ENCODE results near the gene DTX1. TPM values are rescaled to one million over a fixed set of nuclear protein-coding genes. Genes with fewer than 3 reads are reported as not detected.

The DTX1 gene
- polyA plus RNA-seq, 3 donors: 3.4 to 109 (median 21.9) TPM

DNA sequence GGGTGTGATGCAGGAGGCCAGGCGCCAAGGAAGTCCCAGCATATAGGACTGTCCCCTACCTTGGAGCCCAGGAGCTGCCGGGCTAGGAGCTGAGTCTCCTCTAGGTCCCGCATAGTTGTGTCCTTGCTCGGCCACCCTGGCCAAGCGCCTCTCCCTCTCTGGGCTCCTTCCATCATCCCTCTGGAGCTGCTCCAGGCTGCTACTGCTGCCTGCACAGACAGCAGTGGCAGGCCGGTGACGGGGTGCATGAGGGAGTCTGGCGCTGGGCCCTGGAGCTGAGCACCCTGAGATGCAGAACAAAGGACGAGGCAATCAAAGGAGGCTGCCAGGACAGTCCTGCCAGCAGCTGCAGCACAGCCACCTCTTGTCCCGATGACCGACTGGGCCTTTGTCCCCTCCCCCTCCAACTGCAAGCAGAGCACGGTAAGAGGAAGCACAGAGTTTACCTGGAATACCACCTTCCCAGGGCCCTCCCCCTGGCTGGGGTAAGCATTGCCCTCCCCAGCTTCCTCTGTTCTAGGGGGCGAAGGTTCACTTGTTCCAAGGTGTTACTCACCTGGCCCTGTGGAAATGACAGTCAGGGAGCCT is 10.4 kb downstream of the DTX1 start:
- H3K27ac ChIP-seq (ENCODE audit: low read depth, low read length): no peak overlapping the region
- WGBS, 3 donors: 51 to 66% (median 61%) methylated on average over 13 of the region's 13 CpGs

DNA sequence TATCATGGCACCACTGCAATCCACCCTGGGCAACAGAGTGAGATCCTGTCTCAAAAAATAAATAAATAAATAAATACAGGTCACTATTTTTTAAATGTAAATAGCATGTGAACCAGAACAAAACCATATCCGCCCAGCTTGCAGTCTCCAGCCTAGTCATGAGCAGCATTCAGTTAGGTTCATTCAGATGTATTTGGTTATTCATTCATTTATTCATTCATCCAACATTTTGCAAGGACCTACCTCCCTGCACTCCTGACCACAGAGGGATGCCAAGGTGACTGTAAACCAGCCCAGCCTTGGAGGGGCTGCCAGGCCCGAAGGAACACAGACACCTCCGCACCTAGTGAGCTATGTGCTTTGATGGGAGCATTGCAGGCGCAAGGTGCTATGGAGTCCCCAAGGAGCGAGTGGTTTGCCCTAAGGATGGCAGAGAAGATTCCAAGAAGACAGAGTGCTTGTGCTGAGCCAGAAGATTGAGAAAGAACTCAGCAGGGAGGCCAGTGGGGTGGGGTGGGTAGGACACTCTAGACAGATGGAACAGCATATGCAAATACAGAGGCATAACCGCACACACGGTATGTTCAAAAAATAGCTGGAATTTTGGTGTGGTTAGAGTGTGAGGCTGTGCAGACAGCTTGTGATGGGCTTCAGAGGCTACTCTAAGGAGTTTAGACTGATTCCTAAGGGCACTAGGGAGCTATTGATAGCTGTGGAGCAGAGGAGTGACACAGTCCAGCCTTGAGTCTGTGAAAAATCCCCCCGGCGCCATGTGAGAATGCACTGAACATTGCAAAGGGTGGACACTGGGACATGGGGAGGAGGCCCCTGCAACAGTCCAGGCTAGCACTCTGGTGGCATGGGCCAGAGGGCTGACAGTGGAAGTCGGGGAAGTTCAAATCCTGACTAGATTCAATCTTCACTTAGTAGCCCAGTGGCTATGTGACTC is 11.7 kb downstream of the DTX1 start:
- no peak overlapping the region for H3K27ac ChIP-seq (ENCODE audit: low read depth, low read length)
- 85 to 88% (median 87%) methylated on average over 10 of the region's 10 CpGs for WGBS, 3 donors

DNA sequence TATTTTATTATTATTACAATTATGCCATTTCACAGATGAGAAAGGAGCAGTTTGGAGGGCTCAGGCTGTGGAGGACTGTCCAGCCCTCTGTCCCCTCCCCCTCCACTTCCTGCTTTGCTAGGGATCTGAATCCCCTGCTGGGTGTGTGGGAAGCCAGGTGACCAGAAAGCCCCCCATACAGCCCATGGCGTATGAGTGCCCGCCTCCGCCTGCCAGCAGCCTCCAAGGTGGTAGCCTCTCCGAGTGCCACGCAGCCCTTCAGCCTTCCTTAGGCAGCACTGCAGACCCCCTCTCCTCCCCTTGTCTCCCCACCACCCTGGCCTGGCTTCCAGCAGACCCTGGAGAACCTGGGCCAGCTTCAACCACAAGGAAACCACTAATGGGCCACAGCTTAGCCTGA is 12.6 kb downstream of the DTX1 start:
- H3K27ac ChIP-seq (ENCODE audit: low read depth, low read length): no peak overlapping the region
- WGBS, 3 donors: 73 to 86% (median 78%) methylated on average over 5 of the region's 5 CpGs

DNA sequence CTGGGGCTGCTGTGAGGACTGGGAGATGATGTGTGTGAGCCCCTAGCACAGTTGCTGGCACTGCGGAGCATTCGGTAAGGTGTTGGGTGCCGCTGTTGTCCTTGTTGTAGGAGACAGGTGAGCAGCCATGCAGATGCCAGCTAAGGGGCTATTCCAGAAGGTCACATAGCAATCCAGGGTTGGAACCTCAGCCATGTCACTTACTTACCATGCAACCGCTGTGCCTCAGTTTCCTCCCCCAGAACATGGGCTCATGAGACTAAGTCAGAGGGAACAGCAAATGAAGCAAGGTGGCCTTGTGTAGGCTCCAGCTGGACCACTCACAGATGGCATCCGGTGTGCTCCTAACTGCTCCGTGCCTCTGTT is 13.2 kb downstream of the DTX1 start:
- 84 to 87% (median 86%) methylated on average over 6 of the region's 6 CpGs for WGBS, 3 donors
- H3K27ac ChIP-seq (ENCODE audit: low read depth, low read length): no peak overlapping the region

DNA sequence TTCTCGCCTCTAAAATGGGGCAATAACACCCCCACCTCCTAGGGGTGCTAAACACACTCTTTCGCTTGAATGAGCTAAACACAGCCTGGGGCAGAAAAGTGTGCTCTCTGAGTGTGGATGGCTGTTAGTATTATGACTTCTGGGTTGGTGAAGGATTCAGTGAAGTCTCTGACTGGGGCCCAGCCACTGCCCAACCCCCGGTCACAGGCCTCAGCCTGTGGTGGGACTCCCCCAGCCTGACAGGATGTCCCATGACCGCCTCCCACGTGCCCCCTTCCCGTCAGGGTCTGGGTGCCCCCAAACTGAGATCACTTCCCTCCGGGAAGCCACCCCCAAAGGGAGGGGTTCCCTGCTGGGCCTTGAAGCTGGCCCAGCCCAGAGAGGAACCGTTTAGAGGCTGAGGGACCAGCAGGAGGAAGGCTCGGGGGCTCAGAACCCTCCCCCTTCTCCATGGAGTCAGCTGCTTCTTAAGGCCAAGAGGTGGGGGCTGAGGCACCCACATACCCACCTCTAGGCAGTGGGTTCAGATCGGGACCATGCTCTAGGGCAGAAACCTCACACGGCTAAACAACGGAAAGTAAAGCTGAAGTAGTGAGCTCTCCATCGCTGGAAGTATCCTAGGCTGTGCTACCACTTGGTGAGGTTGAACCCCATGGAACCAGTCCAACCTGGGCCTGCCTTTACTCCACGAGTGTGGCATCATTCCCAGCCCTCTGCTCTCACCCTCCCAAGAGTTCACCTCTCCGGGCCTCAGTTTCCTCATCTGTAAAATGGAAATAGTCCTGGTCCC is 13.8 kb downstream of the DTX1 start:
- no peak overlapping the region for H3K27ac ChIP-seq (ENCODE audit: low read depth, low read length)

DNA sequence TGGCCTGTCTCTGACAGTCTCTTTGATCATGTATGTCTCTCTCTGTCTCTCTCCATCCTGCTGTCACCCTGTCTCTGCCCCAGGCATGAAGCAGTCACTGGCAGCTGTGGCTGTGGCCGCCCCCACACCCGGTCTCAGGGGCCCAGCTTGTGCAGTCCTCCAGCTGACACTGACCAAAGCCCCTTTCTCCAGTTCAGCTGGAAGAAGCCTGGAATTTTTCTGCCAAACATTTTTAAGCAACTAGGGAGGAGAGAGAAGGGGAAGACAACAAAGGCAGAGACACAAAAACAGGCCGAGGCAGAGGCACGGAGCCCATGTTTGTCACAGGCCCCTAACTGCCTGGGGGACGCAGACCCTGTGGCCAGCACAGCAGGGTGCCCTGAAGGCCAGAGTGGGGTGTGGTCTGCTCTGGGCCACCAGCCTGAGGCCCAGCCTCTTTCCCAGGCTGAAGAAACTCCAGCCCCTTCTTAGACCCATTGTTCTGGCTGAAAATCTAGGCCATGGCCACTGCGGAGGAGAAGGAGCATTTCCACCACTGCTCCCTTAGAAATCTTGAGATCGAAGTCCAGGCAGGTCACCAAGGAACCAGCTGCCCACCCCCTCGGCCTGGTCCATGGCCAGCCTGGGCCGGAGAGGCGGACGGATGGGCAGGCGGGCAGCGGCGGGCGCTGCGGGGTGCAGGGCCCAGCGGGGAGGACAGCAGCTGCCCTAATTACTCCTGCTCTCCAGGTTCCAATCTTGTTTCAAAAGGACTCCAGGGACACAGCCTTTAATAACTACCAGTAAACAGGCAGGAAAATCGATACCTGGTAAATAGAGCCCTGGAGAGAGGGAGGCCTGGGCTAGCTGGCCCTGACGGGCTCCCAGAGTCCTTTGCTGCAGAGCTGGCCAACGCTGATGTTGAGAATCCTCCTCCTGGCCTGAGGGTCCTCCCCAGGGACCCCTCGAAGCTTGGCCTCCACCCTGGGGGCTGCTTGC is 14.9 kb downstream of the DTX1 start:
- H3K27ac ChIP-seq (ENCODE audit: low read depth, low read length): no peak overlapping the region
- 22 to 65% (median 62%) methylated on average over 21 of the region's 21 CpGs for WGBS, 3 donors

More for the DNA sequence above, 13.8 kb downstream of the DTX1 start:
- 40 to 76% (median 47%) methylated on average over 15 of the region's 15 CpGs for WGBS, 3 donors

DNA sequence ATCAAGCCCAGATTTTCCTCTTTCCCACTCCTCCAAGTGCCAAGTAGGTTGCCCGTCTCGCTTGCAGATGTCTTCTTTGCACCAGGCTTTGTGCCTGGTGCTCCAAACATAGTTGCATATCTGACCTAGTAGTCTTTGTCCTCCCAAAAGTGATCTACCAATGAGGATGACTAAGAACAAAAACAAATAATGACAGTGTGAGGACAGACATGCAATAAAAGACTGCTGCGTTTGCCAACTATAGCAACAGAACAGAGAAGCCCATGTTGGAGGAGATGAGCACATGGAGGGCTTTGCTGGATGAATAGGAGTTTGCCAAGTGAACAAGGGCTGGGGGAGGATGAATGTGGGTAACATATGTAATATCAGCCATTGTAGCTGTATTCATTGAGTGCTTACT is 15.6 kb downstream of the DTX1 start:
- no peak overlapping the region for H3K27ac ChIP-seq (ENCODE audit: low read depth, low read length)
- 65 to 75% (median 71%) methylated on average over 3 of the region's 3 CpGs for WGBS, 3 donors

DNA sequence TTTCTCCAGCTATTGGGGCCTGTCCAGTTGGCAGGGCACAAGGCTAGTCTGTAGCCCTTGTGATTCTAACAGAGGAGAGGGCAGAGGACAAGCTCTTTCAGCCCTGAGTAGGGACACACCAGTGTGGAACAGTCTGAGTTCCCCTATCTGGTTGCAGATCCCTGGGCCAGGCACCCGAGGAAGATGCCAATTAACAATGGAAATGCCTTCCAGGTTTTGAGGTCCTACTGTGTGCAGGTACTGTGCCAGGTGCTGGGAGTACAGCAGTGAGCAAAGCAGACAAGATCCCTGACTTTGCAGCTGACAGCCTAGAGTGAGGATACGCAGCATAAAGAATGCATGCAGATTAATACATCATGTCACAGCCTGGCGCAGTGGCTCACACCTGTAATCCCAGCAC is 17.1 kb downstream of the DTX1 start:
- 74 to 85% (median 83%) methylated on average over 3 of the region's 3 CpGs for WGBS, 3 donors
- no peak overlapping the region for H3K27ac ChIP-seq (ENCODE audit: low read depth, low read length)

DNA sequence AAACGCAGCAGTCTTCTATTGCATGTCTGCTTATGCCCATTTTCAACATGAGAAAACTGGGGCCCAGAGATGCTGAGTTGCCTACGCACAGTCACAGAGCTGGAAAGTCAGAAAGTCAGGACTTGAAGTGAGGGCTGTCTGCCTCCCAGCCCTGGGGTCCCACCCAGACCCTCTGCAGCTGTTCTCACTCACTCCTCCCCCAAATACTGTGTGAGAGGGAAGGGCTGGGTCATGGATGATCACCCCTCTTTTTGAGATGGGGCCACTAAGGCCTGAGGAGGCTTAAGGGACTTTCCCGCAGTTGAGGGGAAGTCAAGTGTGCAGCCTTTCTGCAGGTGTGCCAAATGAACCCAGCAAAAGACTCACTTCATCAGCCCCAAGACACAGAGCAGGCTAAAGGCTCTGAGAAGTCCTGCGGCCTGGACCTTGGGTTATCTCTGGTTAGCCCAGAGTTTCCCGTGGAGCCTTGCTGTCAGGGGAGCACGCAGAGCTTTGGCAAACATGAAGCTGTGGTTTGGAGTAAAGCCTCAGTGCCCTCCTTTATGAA is 18.7 kb downstream of the DTX1 start:
- WGBS, 3 donors: 64 to 78% (median 65%) methylated on average over 6 of the region's 6 CpGs
- no peak overlapping the region for H3K27ac ChIP-seq (ENCODE audit: low read depth, low read length)

DNA sequence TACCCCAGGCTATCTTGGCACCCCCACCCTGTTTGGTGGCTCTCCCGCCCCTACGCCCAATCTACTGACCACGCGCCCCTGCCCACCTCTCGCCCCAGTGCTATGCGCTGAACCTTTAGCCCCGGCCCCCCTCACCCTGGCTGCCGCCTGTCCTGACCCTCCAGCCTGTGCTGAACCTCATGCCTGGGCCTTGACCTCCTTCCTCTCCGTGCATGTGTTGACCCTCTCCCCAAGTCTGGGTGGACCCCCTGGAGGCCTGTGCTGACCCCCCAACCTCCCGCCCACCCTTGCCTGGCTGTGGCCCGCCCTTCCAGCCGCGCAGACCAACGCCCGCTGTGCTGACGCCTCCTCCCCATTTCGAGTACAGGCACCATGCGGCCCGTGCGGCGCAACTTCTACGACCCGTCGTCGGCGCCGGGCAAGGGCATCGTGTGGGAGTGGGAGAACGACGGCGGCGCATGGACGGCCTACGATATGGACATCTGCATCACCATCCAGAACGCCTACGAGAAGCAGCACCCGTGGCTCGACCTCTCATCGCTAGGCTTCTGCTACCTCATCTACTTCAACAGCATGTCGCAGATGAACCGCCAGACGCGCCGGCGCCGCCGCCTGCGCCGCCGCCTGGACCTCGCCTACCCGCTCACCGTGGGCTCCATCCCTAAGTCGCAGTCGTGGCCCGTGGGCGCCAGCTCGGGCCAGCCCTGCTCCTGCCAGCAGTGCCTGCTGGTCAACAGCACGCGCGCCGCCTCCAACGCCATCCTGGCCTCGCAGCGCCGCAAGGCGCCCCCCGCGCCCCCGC is 20.7 kb downstream of the DTX1 start:
- no peak overlapping the region for H3K27ac ChIP-seq (ENCODE audit: low read depth, low read length)
- WGBS, 3 donors: 40 to 80% (median 46%) methylated on average over 50 to 70 of the region's 70 CpGs

DNA sequence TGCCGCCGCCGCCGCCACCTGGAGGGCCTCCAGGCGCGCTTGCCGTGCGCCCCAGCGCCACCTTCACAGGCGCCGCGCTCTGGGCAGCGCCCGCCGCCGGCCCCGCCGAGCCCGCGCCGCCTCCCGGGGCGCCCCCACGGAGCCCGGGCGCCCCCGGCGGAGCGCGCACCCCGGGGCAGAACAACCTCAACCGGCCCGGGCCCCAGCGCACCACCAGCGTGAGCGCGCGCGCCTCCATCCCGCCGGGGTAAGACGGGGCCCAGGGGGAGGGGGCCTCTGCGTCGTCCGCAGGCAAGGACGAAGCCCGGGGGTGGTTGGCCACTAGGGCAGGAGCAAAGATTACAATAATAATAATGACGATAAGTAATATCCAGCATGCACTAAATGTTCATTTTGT is 21.3 kb downstream of the DTX1 start:
- WGBS, 3 donors: 35 to 74% (median 45%) methylated on average over 43 to 48 of the region's 48 CpGs
- H3K27ac ChIP-seq (ENCODE audit: low read depth, low read length): no peak overlapping the region

DNA sequence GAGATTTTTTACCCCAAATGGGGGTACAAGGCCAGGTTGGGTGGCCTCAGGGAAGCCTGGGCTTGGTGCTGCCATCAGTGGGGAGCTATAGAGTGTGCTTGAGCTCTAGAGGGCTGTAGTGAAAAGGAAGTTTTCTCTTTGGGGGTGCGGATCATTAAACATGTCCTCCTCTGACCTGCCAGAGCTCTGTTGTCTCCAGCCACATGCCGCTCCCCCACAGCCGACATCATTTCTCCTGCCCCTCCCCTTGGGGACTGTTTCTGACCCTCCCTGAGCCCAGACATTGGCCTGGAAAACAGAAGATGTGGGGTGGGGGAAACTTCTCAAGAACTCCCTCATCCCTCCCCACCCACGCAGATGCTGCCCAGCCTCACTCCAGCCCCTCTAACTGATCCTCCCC is 25.3 kb downstream of the DTX1 start:
- H3K27ac ChIP-seq (ENCODE audit: low read depth, low read length): no peak overlapping the region
- WGBS, 3 donors: 33 to 69% (median 69%) methylated on average over 3 to 4 of the region's 4 CpGs

DNA sequence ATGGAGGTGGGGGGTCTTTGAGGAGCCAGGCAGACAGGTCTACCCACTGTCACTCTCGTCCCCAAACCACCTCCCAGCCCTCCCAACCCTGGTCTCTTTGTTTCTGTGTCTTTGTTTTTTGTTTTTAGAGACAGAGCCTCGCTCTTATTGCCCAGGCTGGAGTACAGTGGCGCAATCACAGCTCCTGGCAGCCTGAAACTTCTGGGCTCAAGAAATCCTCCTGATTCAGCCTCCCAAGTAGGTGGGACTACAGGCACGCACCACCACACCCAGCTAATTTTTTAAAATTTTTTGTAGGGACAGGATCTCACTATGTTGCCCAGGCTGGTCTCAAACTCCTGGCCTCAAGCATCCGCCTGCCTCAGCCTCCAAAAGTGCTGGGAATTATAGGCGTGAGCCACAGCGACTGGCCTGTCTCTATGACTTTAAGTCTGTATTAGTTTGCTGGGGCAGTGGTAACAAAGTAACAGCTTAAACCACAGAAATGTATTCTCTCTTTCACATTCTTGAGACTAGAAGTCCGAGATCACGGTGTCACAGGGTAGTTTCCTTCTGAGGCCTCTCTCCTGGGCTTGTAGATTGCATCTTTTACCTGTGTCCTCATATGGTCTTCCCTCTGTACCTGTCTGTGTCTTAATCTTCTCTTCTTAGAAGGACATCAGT is 26.1 kb downstream of the DTX1 start:
- no peak overlapping the region for H3K27ac ChIP-seq (ENCODE audit: low read depth, low read length)
- WGBS, 3 donors: 77 to 94% (median 81%) methylated on average over 9 of the region's 9 CpGs

DNA sequence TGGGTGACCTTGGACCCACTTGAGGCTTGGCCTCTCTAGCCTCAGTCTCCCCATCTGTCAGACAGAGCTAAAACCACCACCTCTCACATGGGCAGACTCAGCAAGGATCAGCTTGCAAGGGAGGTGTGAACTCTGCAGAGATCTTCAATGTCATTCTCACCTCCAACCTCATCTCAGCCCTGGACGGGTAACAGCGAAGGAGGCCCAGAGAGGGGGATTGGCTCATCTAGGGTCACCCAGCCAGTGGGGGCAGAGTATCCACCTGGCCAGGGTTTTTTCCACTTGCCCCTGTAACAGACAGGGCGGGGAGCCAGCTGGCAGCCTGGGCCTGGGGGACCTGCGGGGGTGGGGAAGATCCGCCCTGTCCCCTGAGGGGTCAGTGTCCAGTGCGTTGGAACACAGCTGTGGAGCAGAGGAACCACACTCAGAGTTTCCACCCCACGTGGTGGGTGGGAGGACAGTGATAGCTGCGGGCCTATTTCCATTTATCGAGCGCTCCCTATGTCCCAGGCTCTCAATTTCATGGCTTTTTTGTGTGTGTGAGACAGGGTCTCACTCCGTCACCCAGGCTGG is 27.4 kb downstream of the DTX1 start:
- 59 to 81% (median 63%) methylated on average over 11 of the region's 11 CpGs for WGBS, 3 donors
- no peak overlapping the region for H3K27ac ChIP-seq (ENCODE audit: low read depth, low read length)

DNA sequence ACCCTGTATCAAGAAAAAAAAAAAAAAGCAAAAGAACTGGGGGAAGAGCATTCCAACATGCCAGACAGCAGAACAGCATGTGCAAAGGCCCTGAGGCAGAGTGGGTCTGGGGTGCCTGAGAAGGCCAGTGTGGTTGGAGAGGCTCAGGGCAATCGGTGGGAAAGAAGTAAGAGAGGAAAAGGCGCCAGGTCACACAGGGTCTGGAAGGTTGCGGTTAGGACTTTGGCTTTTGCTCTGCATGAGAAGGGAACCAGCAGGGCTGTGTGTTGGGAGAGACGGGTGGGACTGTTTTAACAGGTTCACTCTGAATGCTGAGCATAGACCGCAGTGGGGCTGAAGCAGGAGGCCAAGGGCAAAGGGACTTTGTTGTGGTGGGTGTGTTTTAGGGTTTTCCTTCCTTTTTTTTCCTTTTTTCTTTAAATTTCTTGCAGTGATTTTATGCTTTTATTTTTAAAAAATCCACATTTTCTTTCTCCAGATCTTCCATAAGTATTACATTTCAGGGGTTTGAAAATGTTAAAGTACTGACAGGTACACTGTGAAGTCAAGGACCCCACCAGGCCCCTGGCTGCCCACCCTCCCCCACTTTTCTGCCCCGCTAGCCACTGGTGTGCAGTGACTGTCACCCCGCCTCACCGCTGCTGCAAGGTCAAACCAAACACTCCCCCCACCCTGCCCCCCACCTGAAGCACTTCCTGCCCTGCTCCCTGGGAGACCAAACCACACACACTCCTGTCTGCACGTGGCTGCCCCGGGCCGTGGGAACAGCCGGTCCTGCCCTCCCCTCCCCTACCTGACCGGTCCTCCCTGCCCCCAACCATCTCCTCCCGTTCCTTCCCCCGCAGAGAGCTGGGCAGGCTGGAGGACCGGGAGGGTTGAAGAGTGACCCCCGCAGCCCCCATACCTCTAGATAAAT is 30.0 kb downstream of the DTX1 start:
- WGBS, 3 donors: 30 to 47% (median 38%) methylated on average over 16 to 17 of the region's 17 CpGs

More for the DNA sequence above, 30.0 kb downstream of the DTX1 start:
- H3K27ac ChIP-seq (ENCODE audit: low read depth, low read length): no peak overlapping the region
